ENCODE measurements around the gene MAP4K2. TPM values are rescaled to one million over a fixed set of nuclear protein-coding genes. Genes with fewer than 3 reads are reported as not detected.
A peak's percentile ranks its signal among the peaks of the same experiment; 100 is the strongest.

Gene MAP4K2
- total RNA-seq, 1 experiment from 2014 or later, result 16.8 TPM

GRCh38 chr11:64826578-64827450 lies 23.8 kb upstream of the MAP4K2 start:
- no peak overlapping the region for H3K27ac Mint-ChIP-seq (ENCODE audit: unreplicated experiment)
- no peak for DNase-seq
- no peaks in the 10 kb centered on the region for H3K9me3 Mint-ChIP-seq (ENCODE audit: unreplicated experiment)
- Histone ChIP-seq H3K27me3 (replicated peaks; ENCODE audit: control insufficient read depth, insufficient read depth, low read length) (no peaks in the 10 kb centered on the region), H3K36me3 (ENCODE audit: control insufficient read depth, insufficient read depth, low read length) (peaks cover 4% of the 10 kb centered on the region), H3K9me3 (no peaks in the 10 kb centered on the region), H3K4me3 (ENCODE audit: low read depth, low read length) (no peak overlapping the region), H3K4me1 (no peaks in the 10 kb centered on the region)
- no peaks in the 10 kb centered on the region for H3K4me1 Mint-ChIP-seq (ENCODE audit: low read depth, unreplicated experiment)
- H3K4me3 Mint-ChIP-seq (ENCODE audit: unreplicated experiment), result no peak overlapping the region
- H3K27me3 Mint-ChIP-seq (ENCODE audit: insufficient read depth, unreplicated experiment), result no peaks in the 10 kb centered on the region
- intact Hi-C loops (cut with micrococcal nuclease; ENCODE audit: unreplicated experiment), result no loop called here
- ChIA-PET POLR2A (no interaction called here), CTCF (interaction anchor here (1.3 kb wide), 1 partner anchor 17 kb away, joined by 3 read pairs; the partner anchor contains the start of gene CDC42BPG)
- BruUV-seq (replicated peaks), result no TSS peak
- H3K36me3 Mint-ChIP-seq (ENCODE audit: insufficient read depth, unreplicated experiment), result peaks cover 45% of the 10 kb centered on the region
- no peak for TF ChIP-seq CTCF (IDR thresholded peaks at IDR 0.05; ENCODE audit: insufficient read depth in 1 of 2, low read depth in 1 of 2, low read length in 1 of 2, severe bottlenecking in 1 of 2, unreplicated experiment in 1 of 2)

GRCh38 chr11:64826062-64826461 lies 23.0 kb upstream of the MAP4K2 start:
- no TSS peak for BruUV-seq (replicated peaks)
- no peak for DNase-seq
- H3K4me3 ChIP-seq (ENCODE audit: low read depth, low read length), result no peak overlapping the region
- ChIA-PET POLR2A (no interaction called here), CTCF (no interaction called here)
- peaks cover 4% of the 10 kb centered on the region for H3K36me3 ChIP-seq (ENCODE audit: control insufficient read depth, insufficient read depth, low read length)
- Mint-ChIP-seq H3K4me1 (ENCODE audit: low read depth, unreplicated experiment) (no peaks in the 10 kb centered on the region), H3K9me3 (ENCODE audit: unreplicated experiment) (no peaks in the 10 kb centered on the region), H3K27ac (ENCODE audit: unreplicated experiment) (no peak overlapping the region), H3K36me3 (ENCODE audit: insufficient read depth, unreplicated experiment) (peaks cover 42% of the 10 kb centered on the region), H3K4me3 (ENCODE audit: unreplicated experiment) (no peak overlapping the region), H3K27me3 (ENCODE audit: insufficient read depth, unreplicated experiment) (no peaks in the 10 kb centered on the region)
- H3K9me3 ChIP-seq, result no peaks in the 10 kb centered on the region
- no peaks in the 10 kb centered on the region for H3K4me1 ChIP-seq
- H3K27me3 ChIP-seq (replicated peaks; ENCODE audit: control insufficient read depth, insufficient read depth, low read length), result no peaks in the 10 kb centered on the region
- intact Hi-C loops (cut with micrococcal nuclease; ENCODE audit: unreplicated experiment), result no loop called here
- TF ChIP-seq CTCF (IDR thresholded peaks at IDR 0.05; ENCODE audit: insufficient read depth in 1 of 2, low read depth in 1 of 2, low read length in 1 of 2, severe bottlenecking in 1 of 2, unreplicated experiment in 1 of 2), result no peak

GRCh38 chr11:64823568-64824119 lies 20.6 kb upstream of the MAP4K2 start:
- Mint-ChIP-seq H3K4me1 (ENCODE audit: low read depth, unreplicated experiment) (no peaks in the 10 kb centered on the region), H3K4me3 (ENCODE audit: unreplicated experiment) (no peak overlapping the region), H3K9me3 (ENCODE audit: unreplicated experiment) (no peaks in the 10 kb centered on the region), H3K27ac (ENCODE audit: unreplicated experiment) (no peak overlapping the region), H3K27me3 (ENCODE audit: insufficient read depth, unreplicated experiment) (no peaks in the 10 kb centered on the region), H3K36me3 (ENCODE audit: insufficient read depth, unreplicated experiment) (peaks cover 26% of the 10 kb centered on the region)
- Histone ChIP-seq H3K4me3 (ENCODE audit: low read depth, low read length) (no peak overlapping the region), H3K4me1 (no peaks in the 10 kb centered on the region), H3K36me3 (ENCODE audit: control insufficient read depth, insufficient read depth, low read length) (peaks cover 2% of the 10 kb centered on the region; the same call in 1 of the 2 replicates), H3K9me3 (no peaks in the 10 kb centered on the region), H3K27me3 (replicated peaks; ENCODE audit: control insufficient read depth, insufficient read depth, low read length) (no peaks in the 10 kb centered on the region)
- intact Hi-C loops (cut with micrococcal nuclease; ENCODE audit: unreplicated experiment), result no loop called here
- BruUV-seq (replicated peaks), result TSS peak; percentile 59
- no peak for DNase-seq
- no peak for TF ChIP-seq CTCF (IDR thresholded peaks at IDR 0.05; ENCODE audit: insufficient read depth in 1 of 2, low read depth in 1 of 2, low read length in 1 of 2, severe bottlenecking in 1 of 2, unreplicated experiment in 1 of 2)
- POLR2A ChIA-PET, result interaction anchor here (0.7 kb wide), 1 partner anchor 267 kb away, joined by 3 read pairs; no protein-coding TSS in a partner anchor
- CTCF ChIA-PET, result no interaction called here
